DMS53 treated with DMSO at 0.1 percent for 48 hours (cell line): ENCODE measurements around the gene KIRREL3.

Source experiments
- DNase-seq: peaks from one replicate; lab custom pipeline; 2025; ENCODE audit not compliant: unreplicated experiment; lab: John Stamatoyannopoulos, UW

Gene KIRREL3

GRCh38 chr11:126683766-126684728 lies 316.5 kb downstream of the KIRREL3 start:
- DNase-seq, result no peak

DNA sequence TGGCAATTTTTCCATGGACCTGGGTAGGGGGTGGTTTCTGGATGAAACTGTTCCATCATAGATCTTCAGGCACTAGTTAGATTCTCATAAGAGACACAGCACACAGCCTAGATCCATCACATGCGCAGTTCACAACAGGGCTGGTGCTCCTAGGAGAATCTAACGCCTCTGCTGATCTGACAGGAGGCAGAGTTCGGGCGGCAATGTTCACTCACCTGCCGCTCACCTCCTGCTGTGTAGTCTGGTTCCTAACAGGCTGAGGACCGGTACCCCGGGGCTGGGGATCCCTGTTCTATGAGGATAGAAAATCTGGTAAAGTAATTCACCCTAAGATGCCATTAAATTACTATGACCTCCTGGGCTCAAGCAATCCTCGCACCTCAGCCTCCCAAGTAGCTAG lies 318.0 kb downstream of the KIRREL3 start:
- no peak for DNase-seq

- DNase-seq, result no peak
These were observed 319.9 kb downstream of the KIRREL3 start for GRCh38 chr11:126680700-126681099.

- no peak for DNase-seq
These were observed 320.4 kb downstream of the KIRREL3 start for GRCh38 chr11:126680131-126680530.

DNA sequence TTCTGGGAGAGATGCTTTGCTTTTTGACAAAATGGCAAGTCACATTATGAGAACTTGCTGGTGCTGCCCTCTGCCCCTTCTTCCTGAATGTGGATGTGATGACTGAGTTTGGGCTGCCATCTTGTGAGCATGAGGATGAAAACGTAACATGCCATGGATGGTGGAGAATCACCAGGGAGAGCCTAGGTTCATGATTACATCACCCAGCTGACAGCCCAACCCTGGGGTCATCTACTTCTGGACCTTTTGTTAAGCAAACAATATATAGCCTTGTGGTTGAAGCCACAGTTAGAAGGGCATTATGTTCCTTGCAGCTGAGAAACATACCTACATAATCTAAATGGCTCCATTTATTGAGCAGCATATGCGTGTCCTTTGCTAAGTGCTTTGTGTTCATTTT lies 321.5 kb downstream of the KIRREL3 start:
- no peak for DNase-seq

DNA sequence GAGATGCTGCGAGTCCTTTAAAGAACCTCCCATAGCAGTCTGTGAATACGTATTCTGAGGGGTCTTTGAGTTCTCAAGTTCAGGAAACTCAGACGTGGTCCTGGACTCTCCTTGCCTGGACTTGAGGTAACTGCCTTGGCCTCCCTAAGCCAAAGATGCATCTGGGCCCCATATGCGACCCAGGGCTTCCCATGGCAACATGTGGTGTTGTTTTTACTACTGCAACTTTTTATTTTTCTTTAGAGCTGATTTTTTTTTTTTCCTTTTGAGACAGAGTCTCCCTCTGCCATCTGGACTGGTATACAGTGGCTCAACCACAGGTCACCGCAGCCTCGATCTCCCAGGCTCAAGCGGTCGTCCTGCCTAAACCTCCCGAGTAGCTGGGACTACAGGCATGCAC lies 324.0 kb downstream of the KIRREL3 start:
- DNase-seq, result no peak

GRCh38 chr11:126673319-126673718 lies 327.3 kb downstream of the KIRREL3 start:
- no peak for DNase-seq

GRCh38 chr11:126669416-126669815 lies 331.2 kb downstream of the KIRREL3 start:
- no peak for DNase-seq

DNA sequence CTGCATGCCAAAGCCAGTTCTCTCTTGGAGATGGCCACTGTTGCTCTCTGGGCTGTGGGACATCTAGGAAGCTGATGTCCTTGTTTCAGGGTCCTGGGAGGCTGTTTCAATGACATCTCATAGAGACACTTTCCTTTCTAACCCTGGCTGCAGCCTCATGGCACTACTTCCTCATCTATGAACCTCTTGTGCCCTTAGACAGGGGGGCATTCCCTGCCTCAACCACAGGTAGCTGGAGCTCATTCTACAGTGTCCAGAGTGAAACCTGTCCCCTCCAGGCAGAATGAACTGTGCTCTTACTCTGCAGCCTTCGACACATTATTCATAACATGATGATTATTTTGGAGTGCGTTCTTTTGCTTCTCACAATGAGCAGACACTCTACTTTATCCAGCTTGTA lies 335.9 kb downstream of the KIRREL3 start:
- no peak for DNase-seq

GRCh38 chr11:126663749-126664592 lies 336.6 kb downstream of the KIRREL3 start:
- no peak for DNase-seq

DNA sequence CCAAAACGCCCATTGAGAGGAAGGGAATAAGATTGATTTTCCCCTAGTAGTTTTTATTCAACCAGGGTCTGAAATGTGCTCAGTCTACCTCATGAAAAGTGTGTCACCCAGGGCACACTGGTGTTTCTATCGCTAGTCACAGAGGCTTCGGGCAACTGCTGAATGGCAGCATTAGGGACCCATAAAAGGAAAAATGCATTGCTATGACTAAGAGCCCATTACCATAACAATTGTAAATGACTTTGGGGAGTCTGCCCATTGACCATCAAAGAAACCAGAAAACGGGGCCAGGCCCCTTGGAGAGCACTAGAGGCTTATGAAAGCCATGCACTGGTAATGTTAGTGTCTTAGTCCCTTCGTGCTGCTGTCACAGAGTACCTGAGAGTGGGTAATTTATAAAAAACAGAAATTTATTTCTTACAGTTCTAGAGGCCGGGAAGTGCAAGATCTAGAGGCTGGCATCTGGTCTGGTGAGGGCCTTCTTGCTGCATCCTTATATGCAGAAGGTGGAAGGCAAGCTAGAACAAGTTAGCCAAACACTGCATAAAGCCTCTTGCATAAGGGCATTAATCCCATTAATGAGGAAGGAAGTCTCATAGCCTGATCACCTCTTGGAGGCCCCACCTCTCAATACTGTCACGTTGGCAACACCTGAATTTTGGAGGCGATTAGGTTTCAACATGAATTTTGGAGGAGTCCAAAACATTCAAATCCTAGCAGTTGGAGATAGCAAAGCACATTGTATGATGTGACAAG lies 338.4 kb downstream of the KIRREL3 start:
- DNase-seq, result no peak

- no peak for DNase-seq
These were observed 339.7 kb downstream of the KIRREL3 start for GRCh38 chr11:126660761-126661425.

GRCh38 chr11:126660321-126660720 lies 340.2 kb downstream of the KIRREL3 start:
- no peak for DNase-seq

DNA sequence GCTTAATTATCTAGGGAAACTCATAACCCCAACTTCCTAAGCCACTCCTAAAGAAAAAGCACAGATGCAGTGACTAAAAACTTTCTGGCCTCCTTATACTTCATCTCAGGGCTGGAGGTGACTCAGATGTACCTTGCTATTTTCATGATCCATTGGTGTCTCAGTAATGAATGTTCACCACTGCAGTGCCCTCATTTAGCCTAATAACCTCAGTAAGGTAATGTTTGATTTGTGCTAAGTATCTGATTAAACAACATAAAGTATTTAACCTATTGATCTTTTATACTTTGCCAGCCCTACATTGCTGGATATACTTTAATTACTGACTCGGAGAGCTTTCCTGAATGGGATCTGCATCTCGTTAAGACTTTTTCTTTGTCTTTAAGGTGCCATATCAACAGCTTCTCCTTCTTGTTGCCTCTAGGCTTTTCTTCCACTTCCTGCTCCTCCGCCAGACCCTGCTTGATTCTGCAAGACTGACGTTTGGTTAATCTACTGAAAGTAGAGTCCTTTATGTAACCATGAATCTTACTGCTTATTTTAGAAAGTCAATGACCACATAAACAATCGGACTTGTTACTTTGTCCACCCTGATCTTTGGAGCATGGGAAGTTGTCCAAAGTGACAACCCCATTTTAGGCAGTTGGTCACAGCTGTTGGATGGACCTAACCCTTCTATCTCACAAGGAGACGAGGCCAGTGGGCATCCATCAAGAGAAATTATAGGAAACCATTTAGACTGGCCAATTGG lies 342.1 kb downstream of the KIRREL3 start:
- DNase-seq, result no peak

GRCh38 chr11:126655807-126656128 lies 344.8 kb downstream of the KIRREL3 start:
- no peak for DNase-seq

- DNase-seq, result no peak
These were observed 345.4 kb downstream of the KIRREL3 start for GRCh38 chr11:126654886-126655806.

DNA sequence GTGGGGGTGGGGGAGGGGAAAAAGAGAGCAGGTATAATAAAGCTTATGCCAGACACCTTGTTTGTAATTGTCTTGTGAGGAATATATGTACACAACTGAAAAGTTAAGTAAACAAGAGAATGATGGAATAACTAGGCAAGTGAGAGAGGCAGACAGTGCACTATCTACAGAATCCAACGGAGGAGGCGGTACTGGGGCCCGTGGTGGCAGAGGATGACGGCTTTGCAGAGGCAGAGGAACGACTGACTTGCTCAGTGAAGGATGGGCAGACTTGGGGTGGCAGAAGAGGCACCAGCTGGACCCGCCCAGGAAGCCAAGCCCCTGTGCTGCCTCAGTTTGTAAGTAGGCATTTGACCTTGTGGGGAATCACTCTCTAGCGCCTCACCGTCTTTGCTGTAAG lies 347.5 kb downstream of the KIRREL3 start:
- no peak for DNase-seq

GRCh38 chr11:126647735-126648134 lies 352.8 kb downstream of the KIRREL3 start:
- DNase-seq, result no peak
